AG04450 (cell line): ENCODE results near the gene TARS3. TPM values are rescaled to one million over a fixed set of nuclear protein-coding genes. Genes with fewer than 3 reads are reported as not detected.

Source experiments
- CTCF ChIA-PET: fragments of 300-600, 350-600 bp; formaldehyde crosslinking; extraction: SDS; loops from one replicate; lab custom pipeline; 2022; ENCODE audit warnings: antibody characterized with exemption, inconsistent platforms; lab: Charles Lee
- POLR2A ChIA-PET: fragments of 350-600 bp; formaldehyde crosslinking; extraction: SDS; loops from one replicate; lab custom pipeline; 2021; ENCODE audit warnings: antibody characterized with exemption, inconsistent platforms; lab: Yijun Ruan, JAX
- DNase-seq: peaks from one replicate; pipeline ENCODE4 v3.0.0-alpha.2; 2011; ENCODE audit warnings: low read depth, low spot score
- H3K27ac ChIP-seq: one replicate; pipeline ENCODE4 v1.5.1; 2012; ENCODE audit warnings: low read depth, low read length, control low read depth
- H3K27me3 ChIP-seq: one replicate; pipeline ENCODE4 v1.6.0; 2012; ENCODE audit warnings: low read length; ENCODE audit not compliant: control insufficient read depth, insufficient read depth
- H3K4me3 ChIP-seq: 2 replicates; pipeline ENCODE4 v1.5.1; 2011; ENCODE audit warnings: mild to moderate bottlenecking, low read depth, low read length, control low read depth
- H3K9me3 ChIP-seq: 2 replicates; pipeline ENCODE4 v1.5.1; 2012; ENCODE audit warnings: low read length; ENCODE audit not compliant: control insufficient read depth, insufficient read depth
- CTCF ChIP-seq: IDR thresholded peaks from 2 replicates; pipeline ENCODE4 v1.5.1; 2011; ENCODE audit warnings: low read depth, low read length, control low read depth, inconsistent platforms
- polyA plus RNA-seq: library from polyadenylated mRNA; depleted of rRNA; stranded (reverse); fragments of >200 nt; gene quantifications from 2 replicates; pipeline ENCODE4 v1.2.3, GENCODE V29; 2011

The TARS3 gene
- polyA plus RNA-seq, 1 experiment, result 7.2 TPM

GRCh38 chr15:101697488-101697887 is 26.8 kb downstream of the TARS3 start:
- Histone ChIP-seq H3K27me3 (no peaks in the 10 kb centered on the region), H3K27ac (no peak overlapping the region), H3K9me3 (no peaks in the 10 kb centered on the region), H3K4me3 (no peak overlapping the region)
- ChIA-PET CTCF (interaction anchor here (1.4 kb wide), 1 partner anchor 56 kb away, joined by 4 read pairs; no protein-coding TSS in a partner anchor), POLR2A (no interaction called here)
- no peak for DNase-seq
- TF ChIP-seq CTCF, result no peak

GRCh38 chr15:101696829-101697228 is 27.4 kb downstream of the TARS3 start:
- no peak overlapping the region for H3K4me3 ChIP-seq
- CTCF ChIA-PET, result interaction anchor here (1.4 kb wide), 1 partner anchor 55 kb away, joined by 4 read pairs; no protein-coding TSS in a partner anchor
- H3K27me3 ChIP-seq, result no peaks in the 10 kb centered on the region
- no peak for TF ChIP-seq CTCF
- no peak for DNase-seq
- no peaks in the 10 kb centered on the region for H3K9me3 ChIP-seq
- H3K27ac ChIP-seq, result no peak overlapping the region
- POLR2A ChIA-PET, result no interaction called here

GRCh38 chr15:101694261-101694660 is 30.0 kb downstream of the TARS3 start:
- Histone ChIP-seq H3K27me3 (no peaks in the 10 kb centered on the region), H3K9me3 (no peaks in the 10 kb centered on the region), H3K4me3 (no peak overlapping the region), H3K27ac (no peak overlapping the region)
- no peak for DNase-seq
- CTCF ChIA-PET, result no interaction called here
- POLR2A ChIA-PET, result no interaction called here
- no peak for TF ChIP-seq CTCF

GRCh38 chr15:101692801-101693598 is 31.3 kb downstream of the TARS3 start:
- H3K9me3 ChIP-seq, result no peaks in the 10 kb centered on the region
- H3K4me3 ChIP-seq, result no peak overlapping the region
- POLR2A ChIA-PET, result no interaction called here
- H3K27me3 ChIP-seq, result no peaks in the 10 kb centered on the region
- TF ChIP-seq CTCF, result no peak
- CTCF ChIA-PET, result no interaction called here
- no peak overlapping the region for H3K27ac ChIP-seq
- no peak for DNase-seq

- Histone ChIP-seq H3K27me3 (no peaks in the 10 kb centered on the region), H3K4me3 (no peak overlapping the region), H3K9me3 (no peaks in the 10 kb centered on the region), H3K27ac (no peak overlapping the region)
- no peak for TF ChIP-seq CTCF
- ChIA-PET POLR2A (no interaction called here), CTCF (no interaction called here)
- DNase-seq, result no peak
These were observed 34.4 kb downstream of the TARS3 start for GRCh38 chr15:101689901-101690300.
